ENCODE data around the gene KIAA0825.

- TF ChIP-seq, protein P1, sequence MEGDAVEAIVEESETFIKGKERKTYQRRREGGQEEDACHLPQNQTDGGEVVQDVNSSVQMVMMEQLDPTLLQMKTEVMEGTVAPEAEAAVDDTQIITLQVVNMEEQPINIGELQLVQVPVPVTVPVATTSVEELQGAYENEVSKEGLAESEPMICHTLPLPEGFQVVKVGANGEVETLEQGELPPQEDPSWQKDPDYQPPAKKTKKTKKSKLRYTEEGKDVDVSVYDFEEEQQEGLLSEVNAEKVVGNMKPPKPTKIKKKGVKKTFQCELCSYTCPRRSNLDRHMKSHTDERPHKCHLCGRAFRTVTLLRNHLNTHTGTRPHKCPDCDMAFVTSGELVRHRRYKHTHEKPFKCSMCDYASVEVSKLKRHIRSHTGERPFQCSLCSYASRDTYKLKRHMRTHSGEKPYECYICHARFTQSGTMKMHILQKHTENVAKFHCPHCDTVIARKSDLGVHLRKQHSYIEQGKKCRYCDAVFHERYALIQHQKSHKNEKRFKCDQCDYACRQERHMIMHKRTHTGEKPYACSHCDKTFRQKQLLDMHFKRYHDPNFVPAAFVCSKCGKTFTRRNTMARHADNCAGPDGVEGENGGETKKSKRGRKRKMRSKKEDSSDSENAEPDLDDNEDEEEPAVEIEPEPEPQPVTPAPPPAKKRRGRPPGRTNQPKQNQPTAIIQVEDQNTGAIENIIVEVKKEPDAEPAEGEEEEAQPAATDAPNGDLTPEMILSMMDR (IDR thresholded peaks at IDR 0.05; ENCODE audit: control extremely low read depth in 1 of 3, insufficient read depth in 1 of 3, low read depth in 1 of 3, low read length in 3 of 3), result no peak
- TF ChIP-seq YY1 (IDR thresholded peaks at IDR 0.05; ENCODE audit: low read depth, low read length), result no peak
- TF ChIP-seq POU5F1 (IDR thresholded peaks at IDR 0.05; ENCODE audit: low read depth, low read length), result no peak
- no peak for TF ChIP-seq EP300 (IDR thresholded peaks at IDR 0.05; ENCODE audit: borderline replicate concordance in 1 of 2, low read depth in 2 of 2, low read length in 2 of 2)
- no peak for TF ChIP-seq CHD7 (IDR thresholded peaks at IDR 0.05; ENCODE audit: insufficient replicate concordance, low read length)
- TF ChIP-seq GTF2F1 (IDR thresholded peaks at IDR 0.05; ENCODE audit: borderline replicate concordance, low read depth, low read length), result no peak
- TF ChIP-seq USF2 (IDR thresholded peaks at IDR 0.05; ENCODE audit: low read length), result no peak
- no peak for TF ChIP-seq GABPA (IDR thresholded peaks at IDR 0.05; ENCODE audit: borderline replicate concordance, insufficient read depth, low read length)
- no peak for TF ChIP-seq RNF2 (IDR thresholded peaks at IDR 0.05; ENCODE audit: borderline replicate concordance, low read depth, low read length, missing control alignments, poor library complexity, severe bottlenecking)
- no peak for TF ChIP-seq TAF1 (IDR thresholded peaks at IDR 0.05; ENCODE audit: low read depth, low read length)
- TF ChIP-seq EGR1 (IDR thresholded peaks at IDR 0.05; ENCODE audit: borderline replicate concordance, low read depth, low read length), result no peak
Measured at GRCh38 chr5:94564812-94565211, 53.6 kb downstream of the KIAA0825 start.
